Osteocyte (in vitro differentiated cells): ENCODE measurements around the gene TMPRSS11F. TPM values are rescaled to one million over a fixed set of nuclear protein-coding genes. Genes with fewer than 3 reads are reported as not detected.

Experiments
- DNase-seq: peaks from one replicate; pipeline ENCODE4 v3.0.0; 2021; ENCODE audit warnings: mixed read lengths; ENCODE audit not compliant: unreplicated experiment; ENCODE audit errors: extremely low spot score
- H3K27ac Mint-ChIP-seq: one replicate; pipeline ENCODE4 v1.8.0; 2021; ENCODE audit warnings: mild to moderate bottlenecking, mixed read lengths; ENCODE audit not compliant: unreplicated experiment
- H3K27me3 Mint-ChIP-seq: one replicate; pipeline ENCODE4 v1.8.0; 2021; ENCODE audit warnings: mixed read lengths; ENCODE audit not compliant: unreplicated experiment
- H3K36me3 Mint-ChIP-seq: one replicate; pipeline ENCODE4 v1.8.0; 2021; ENCODE audit warnings: mixed read lengths; ENCODE audit not compliant: unreplicated experiment
- H3K4me1 Mint-ChIP-seq: one replicate; pipeline ENCODE4 v1.8.0; 2021; ENCODE audit warnings: mixed read lengths; ENCODE audit not compliant: unreplicated experiment
- H3K4me3 Mint-ChIP-seq: one replicate; pipeline ENCODE4 v1.8.0; 2021; ENCODE audit warnings: mild to moderate bottlenecking, moderate library complexity, mixed read lengths; ENCODE audit not compliant: unreplicated experiment
- H3K9me3 Mint-ChIP-seq: one replicate; pipeline ENCODE4 v1.8.0; 2021; ENCODE audit warnings: mixed read lengths; ENCODE audit not compliant: unreplicated experiment
- CTCF ChIP-seq: fragments of 200-600 bp; sonication (generic); IDR thresholded peaks from 2 replicates; pipeline ENCODE4 v1.5.0; 2021; ENCODE audit warnings: antibody characterized with exemption, mild to moderate bottlenecking, moderate library complexity
- total RNA-seq: library from RNA; stranded (reverse); gene quantifications from 2 replicates; pipeline ENCODE4 v1.2.1, GENCODE V29; 2021

The TMPRSS11F gene
- total RNA-seq, 1 donor from 2014 or later = not detected

GRCh38 chr4:68167706-68168105, 38.0 kb upstream of the TMPRSS11F start:
- Mint-ChIP-seq H3K36me3 (no peaks in the 10 kb centered on the region), H3K9me3 (no peaks in the 10 kb centered on the region), H3K4me1 (no peaks in the 10 kb centered on the region), H3K27me3 (peaks cover 4% of the 10 kb centered on the region), H3K27ac (no peak overlapping the region), H3K4me3 (no peak overlapping the region)
- TF ChIP-seq CTCF = no peak
- no peak for DNase-seq

DNA sequence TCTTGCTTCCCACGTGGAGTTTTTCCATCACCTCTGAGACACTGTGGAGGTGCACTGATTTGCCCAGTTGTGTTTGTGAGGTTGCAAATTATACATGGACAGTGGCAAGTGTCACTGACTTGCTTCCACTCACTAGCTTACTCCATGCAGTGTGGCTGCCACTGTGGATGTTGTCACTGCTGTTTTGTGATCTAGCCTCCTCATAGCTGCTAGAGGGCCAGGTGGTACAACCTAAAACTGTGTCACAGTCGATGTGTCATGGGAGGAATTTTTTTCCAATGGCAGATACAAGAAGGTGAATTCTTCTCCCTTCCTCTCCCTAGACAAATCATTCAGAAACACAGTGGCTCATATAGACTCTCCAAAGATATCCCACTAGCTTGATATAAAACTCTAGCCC, 37.5 kb upstream of the TMPRSS11F start:
- Mint-ChIP-seq H3K36me3 (no peaks in the 10 kb centered on the region), H3K9me3 (no peaks in the 10 kb centered on the region), H3K27me3 (peaks cover 3% of the 10 kb centered on the region), H3K4me3 (no peak overlapping the region), H3K4me1 (no peaks in the 10 kb centered on the region), H3K27ac (no peak overlapping the region)
- TF ChIP-seq CTCF = no peak
- DNase-seq = no peak

GRCh38 chr4:68163754-68164153, 34.1 kb upstream of the TMPRSS11F start:
- no peak overlapping the region for H3K27ac Mint-ChIP-seq
- DNase-seq = no peak
- H3K27me3 Mint-ChIP-seq = peaks cover 4% of the 10 kb centered on the region
- H3K9me3 Mint-ChIP-seq = no peaks in the 10 kb centered on the region
- no peak overlapping the region for H3K4me3 Mint-ChIP-seq
- TF ChIP-seq CTCF = no peak
- H3K4me1 Mint-ChIP-seq = no peaks in the 10 kb centered on the region
- no peaks in the 10 kb centered on the region for H3K36me3 Mint-ChIP-seq

DNA sequence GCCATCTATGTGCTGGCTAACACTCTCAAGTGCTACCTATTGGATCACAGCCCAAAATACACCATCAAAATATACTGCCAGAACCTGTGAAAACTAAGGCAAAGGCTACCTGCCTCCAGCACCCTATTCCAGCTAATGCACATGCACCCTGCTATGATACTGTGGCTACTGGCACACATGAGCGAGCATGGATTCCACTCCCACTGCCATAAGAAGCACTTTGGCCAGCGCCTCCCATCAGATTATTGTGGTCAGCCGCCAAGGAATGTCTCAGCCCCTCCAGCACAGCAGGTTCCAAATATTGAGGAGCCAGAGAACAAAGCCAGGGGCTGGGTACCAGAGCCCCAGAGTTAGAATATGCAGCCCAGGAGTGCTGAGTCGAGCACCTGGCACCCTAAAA, 32.5 kb upstream of the TMPRSS11F start:
- no peak overlapping the region for H3K4me3 Mint-ChIP-seq
- no peak for TF ChIP-seq CTCF
- DNase-seq = no peak
- no peaks in the 10 kb centered on the region for H3K4me1 Mint-ChIP-seq
- no peak overlapping the region for H3K27ac Mint-ChIP-seq
- H3K27me3 Mint-ChIP-seq = peaks cover 4% of the 10 kb centered on the region
- H3K9me3 Mint-ChIP-seq = no peaks in the 10 kb centered on the region
- H3K36me3 Mint-ChIP-seq = no peaks in the 10 kb centered on the region

DNA sequence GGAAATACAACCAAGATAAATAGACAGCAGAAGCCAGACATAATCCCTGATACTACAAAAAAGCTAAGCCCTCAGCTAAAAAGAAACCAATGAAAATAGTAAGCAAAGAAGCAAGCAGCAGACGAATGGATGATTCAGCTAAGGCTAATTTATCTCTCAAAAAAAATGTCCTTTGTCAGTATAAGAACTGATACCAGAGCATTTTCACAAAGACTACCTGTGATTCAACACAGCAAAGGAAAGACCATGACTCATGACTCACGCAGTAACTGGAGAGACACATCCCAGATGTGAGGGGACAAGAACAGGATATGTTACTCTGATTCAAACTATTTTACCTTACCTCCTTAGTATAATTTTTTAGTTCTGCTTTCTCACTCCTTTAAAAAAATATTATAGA, 22.7 kb upstream of the TMPRSS11F start:
- Mint-ChIP-seq H3K27ac (no peak overlapping the region), H3K36me3 (no peaks in the 10 kb centered on the region), H3K4me1 (no peaks in the 10 kb centered on the region), H3K4me3 (no peak overlapping the region), H3K27me3 (peaks cover 2% of the 10 kb centered on the region), H3K9me3 (no peaks in the 10 kb centered on the region)
- no peak for TF ChIP-seq CTCF
- DNase-seq = no peak
